ENCODE data around the gene SNX10. TPM values are rescaled to one million over a fixed set of nuclear protein-coding genes. Genes with fewer than 3 reads are reported as not detected.
"Not testable (repeated sequence)": the region's sequence is repeated elsewhere in the genome, so short reads cannot be mapped to it uniquely, and the experiment has no call there.

The SNX10 gene, protein sequence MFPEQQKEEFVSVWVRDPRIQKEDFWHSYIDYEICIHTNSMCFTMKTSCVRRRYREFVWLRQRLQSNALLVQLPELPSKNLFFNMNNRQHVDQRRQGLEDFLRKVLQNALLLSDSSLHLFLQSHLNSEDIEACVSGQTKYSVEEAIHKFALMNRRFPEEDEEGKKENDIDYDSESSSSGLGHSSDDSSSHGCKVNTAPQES
- total RNA-seq (10 to 100 TPM in 2 of 5 experiments, 1 to 10 TPM in 3; 5.0 to 37.0 (median 6.3) TPM), polyA plus RNA-seq (10 to 100 TPM in 1 of 2 donors, 1 to 10 TPM in 1; 7.2 to 11.3 TPM), total RNA-seq (5.1 reads per million, percentile 24 among the genes with 10 or more reads in this experiment)

DNA sequence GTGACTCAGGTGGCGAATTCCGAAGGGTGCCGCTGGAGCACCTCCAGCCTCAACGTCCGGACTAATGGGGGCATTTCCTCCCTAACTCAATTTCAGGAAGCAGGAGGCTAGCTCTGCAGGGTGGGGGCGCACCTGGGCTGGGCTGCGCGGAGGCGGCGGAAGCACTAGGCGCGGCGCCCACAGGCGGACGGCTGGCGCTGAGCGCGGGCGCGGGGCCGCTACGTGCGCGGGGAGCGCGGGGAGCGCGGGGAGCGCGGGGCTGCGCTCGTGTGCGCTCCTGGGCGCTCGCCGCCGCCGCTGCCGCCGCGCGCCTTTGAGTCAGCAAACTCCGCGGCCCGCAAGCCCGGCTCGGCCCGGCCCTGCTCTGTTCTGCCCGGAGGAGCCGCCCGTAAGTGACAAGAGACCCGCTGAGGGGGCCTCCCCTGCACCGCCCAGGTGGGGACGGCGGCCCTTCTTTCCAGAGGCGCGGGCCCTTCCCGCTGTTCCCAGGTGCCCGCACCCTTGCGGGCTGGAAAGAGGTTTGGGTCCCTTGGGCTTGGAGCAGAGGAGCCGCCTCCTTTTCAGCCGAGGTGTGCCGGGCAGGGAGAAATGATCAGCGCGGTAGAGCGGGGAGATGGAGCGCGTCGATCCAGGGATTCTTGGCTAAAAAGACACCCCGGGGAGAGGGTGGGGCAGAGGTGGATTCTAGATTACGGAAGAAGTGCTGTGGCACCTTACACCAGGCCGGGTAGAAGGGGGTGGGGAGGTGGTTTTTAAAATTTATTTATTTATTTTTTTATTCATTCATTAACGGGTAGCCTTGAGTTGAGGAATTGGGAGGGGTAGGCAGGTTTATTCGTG is at the start of gene SNX10:
TSS of gene SNX10 (plus strand) at position 164 of the 840 bp plus-strand sequence. CDS start 54,581 bp downstream, outside the sequence.
- H3K4me3 ChIP-seq (ENCODE audit: low read length): peak within 1 kb of the TSS; percentile 88
- peaks cover 22 to 41% (median 35%) of the 10 kb centered on the region in 7 donors for H3K4me1 Mint-ChIP-seq
- no peaks in the 10 kb centered on the region for H3K27me3 ChIP-seq (ENCODE audit: control insufficient read depth in 2 of 2, insufficient read depth in 2 of 2, low read length in 2 of 2)
- POLR2A ChIA-PET: interaction anchor here (0.6 to 2.3 kb wide), 5 partner anchors 78 to 212 kb away, joined by 3 to 20 read pairs (median 3); partner anchors contain the start of gene CBX3
- peak; percentile 52 to 74 (median 72) for DNase-seq
- ATAC-seq: peak; percentile 90
- H3K4me1 ChIP-seq (ENCODE audit: control insufficient read depth in 2 of 2, insufficient read depth in 2 of 2, low read length in 2 of 2): peaks cover 25 to 30% of the 10 kb centered on the region in 2 donors
- peak within 1 kb of the TSS; percentile 78 to 94 (median 91) for H3K4me3 Mint-ChIP-seq
- CTCF ChIA-PET: interaction anchor here (0.7 to 1.0 kb wide), 3 partner anchors 82 to 95 kb away, joined by 3 to 4 read pairs (median 3); no protein-coding TSS in a partner anchor
- H3K27me3 Mint-ChIP-seq: peaks cover 0 to 13% (median 0%) of the 10 kb centered on the region in 5 donors
- H3K36me3 Mint-ChIP-seq: peaks cover 0 to 17% (median 0%) of the 10 kb centered on the region in 5 donors
- H3K27ac ChIP-seq (ENCODE audit: low read depth, low read length): peak within 1 kb of the TSS; percentile 58
- no peaks in the 10 kb centered on the region for H3K36me3 ChIP-seq (ENCODE audit: control insufficient read depth in 2 of 3, insufficient read depth in 3 of 3, low read length in 3 of 3)
- H3K9me3 ChIP-seq (ENCODE audit: control insufficient read depth in 2 of 3, low read length in 3 of 3): no peaks in the 10 kb centered on the region
- H3K27ac Mint-ChIP-seq: peak within 1 kb of the TSS; percentile 45 to 91 (median 82)
- intact Hi-C loops (cut with micrococcal nuclease): loop anchor here (1.0 to 5.0 kb wide), 10 partner anchors 73 to 1450 kb away; partner anchors contain the start of genes CBX3 (in 2 of the 2), TAX1BP1 (in 2 of the 2) and NFE2L3 (in 1 of the 2)
- H3K9me3 Mint-ChIP-seq: no peaks in the 10 kb centered on the region

DNA sequence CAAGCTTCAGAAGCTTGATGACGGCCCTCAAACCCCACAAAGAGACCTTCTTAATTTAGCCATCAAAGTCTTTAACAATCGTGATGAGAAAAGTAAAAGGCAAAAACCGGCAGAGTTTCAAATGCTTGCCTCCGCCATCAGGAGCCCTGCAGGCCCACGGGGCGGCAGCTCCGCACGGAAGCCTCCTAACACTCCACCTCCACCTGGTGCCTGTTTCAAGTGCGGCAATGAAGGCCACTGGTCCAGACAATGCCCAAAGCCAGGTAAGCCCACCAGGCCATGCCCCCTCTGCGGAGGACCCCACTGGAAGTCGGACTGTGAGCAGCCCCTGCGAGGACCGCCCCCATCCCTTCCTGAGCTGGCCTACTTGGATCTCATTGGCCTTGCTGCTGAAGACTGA is 46.5 kb upstream of the SNX10 start:
- POLR2A ChIA-PET: no interaction called here
- intact Hi-C loops (cut with micrococcal nuclease): no loop called here
- Histone ChIP-seq H3K9me3 (ENCODE audit: control insufficient read depth in 2 of 3, low read length in 3 of 3) (no peaks in the 10 kb centered on the region), H3K36me3 (ENCODE audit: control insufficient read depth in 2 of 3, insufficient read depth in 3 of 3, low read length in 3 of 3) (no peaks in the 10 kb centered on the region), H3K4me1 (ENCODE audit: control insufficient read depth in 2 of 2, insufficient read depth in 2 of 2, low read length in 2 of 2) (no peaks in the 10 kb centered on the region), H3K4me3 (ENCODE audit: low read length) (no peak overlapping the region), H3K27ac (ENCODE audit: low read depth, low read length) (no peak overlapping the region), H3K27me3 (ENCODE audit: control insufficient read depth in 2 of 2, insufficient read depth in 2 of 2, low read length in 2 of 2) (no peaks in the 10 kb centered on the region)
- CTCF ChIA-PET: no interaction called here
- Mint-ChIP-seq H3K4me3 (no peak overlapping the region), H3K4me1 (peaks cover 0 to 2% (median 0%) of the 10 kb centered on the region in 7 donors), H3K9me3 (no peaks in the 10 kb centered on the region), H3K27ac (no peak overlapping the region), H3K36me3 (no peaks in the 10 kb centered on the region), H3K27me3 (peaks cover 0 to 11% (median 0%) of the 10 kb centered on the region in 5 donors)
- ATAC-seq (no peak), DNase-seq (no peak)

- Histone ChIP-seq H3K4me3 (ENCODE audit: low read length) (no peak overlapping the region), H3K9me3 (ENCODE audit: control insufficient read depth in 2 of 3, low read length in 3 of 3) (no peaks in the 10 kb centered on the region), H3K4me1 (ENCODE audit: control insufficient read depth in 2 of 2, insufficient read depth in 2 of 2, low read length in 2 of 2) (no peaks in the 10 kb centered on the region), H3K36me3 (ENCODE audit: control insufficient read depth in 2 of 3, insufficient read depth in 3 of 3, low read length in 3 of 3) (no peaks in the 10 kb centered on the region), H3K27me3 (ENCODE audit: control insufficient read depth in 2 of 2, insufficient read depth in 2 of 2, low read length in 2 of 2) (no peaks in the 10 kb centered on the region), H3K27ac (ENCODE audit: low read depth, low read length) (no peak overlapping the region)
- intact Hi-C loops (cut with micrococcal nuclease): no loop called here
- Mint-ChIP-seq H3K27ac (peak overlapping the region in 2 of 9 donors; percentile 36 to 77), H3K4me3 (no peak overlapping the region), H3K36me3 (peaks cover 0 to 2% (median 0%) of the 10 kb centered on the region in 5 donors), H3K27me3 (peaks cover 0 to 4% (median 0%) of the 10 kb centered on the region in 5 donors), H3K9me3 (no peaks in the 10 kb centered on the region), H3K4me1 (peaks cover 0 to 2% (median 0%) of the 10 kb centered on the region in 7 donors)
- peak in 5 of 9 donors; percentile 5 to 15 (median 11) for DNase-seq
- ATAC-seq: no peak
- ChIA-PET CTCF (no interaction called here), POLR2A (no interaction called here)
Measured at GRCh38 chr7:26250239-26250638, 41.4 kb upstream of the SNX10 start.

GRCh38 chr7:26261866-26262265 is 29.8 kb upstream of the SNX10 start:
- H3K27ac ChIP-seq (ENCODE audit: low read depth, low read length); H3K36me3 Mint-ChIP-seq; H3K4me3 ChIP-seq (ENCODE audit: low read length); ATAC-seq; H3K4me1 ChIP-seq (ENCODE audit: control insufficient read depth in 2 of 2, insufficient read depth in 2 of 2, low read length in 2 of 2); H3K4me3 Mint-ChIP-seq; intact Hi-C loops (cut with micrococcal nuclease); H3K27me3 ChIP-seq (ENCODE audit: control insufficient read depth in 2 of 2, insufficient read depth in 2 of 2, low read length in 2 of 2); H3K27ac Mint-ChIP-seq; H3K9me3 ChIP-seq (ENCODE audit: control insufficient read depth in 2 of 3, low read length in 3 of 3); H3K36me3 ChIP-seq (ENCODE audit: control insufficient read depth in 2 of 3, insufficient read depth in 3 of 3, low read length in 3 of 3); H3K4me1 Mint-ChIP-seq; CTCF ChIA-PET; H3K9me3 Mint-ChIP-seq; POLR2A ChIA-PET; DNase-seq: not testable (repeated sequence)
- H3K27me3 Mint-ChIP-seq: peaks cover 0 to 14% (median 4%) of the 10 kb centered on the region in 5 donors

DNA sequence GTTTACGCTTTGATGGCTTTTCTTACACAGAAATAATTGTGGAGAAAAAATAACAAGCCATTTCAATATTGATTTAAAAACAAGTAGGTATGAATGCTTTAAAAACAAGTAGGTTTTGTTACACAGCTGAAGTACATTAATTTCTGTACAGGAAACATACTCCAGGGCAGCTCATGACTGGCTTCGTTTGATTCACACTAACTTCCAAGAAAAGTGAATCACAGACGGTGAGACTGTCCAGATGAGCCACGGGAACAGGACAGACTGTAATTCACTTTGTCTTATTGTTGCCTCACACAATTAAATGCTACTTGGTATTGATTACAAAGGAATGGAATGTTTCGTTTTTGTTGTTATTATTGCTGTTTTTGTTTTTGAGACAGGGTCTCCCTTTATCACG is 26.6 kb upstream of the SNX10 start:
- H3K4me3 Mint-ChIP-seq: no peak overlapping the region
- ATAC-seq (no peak), DNase-seq (no peak)
- Histone ChIP-seq H3K27ac (ENCODE audit: low read depth, low read length) (no peak overlapping the region), H3K4me3 (ENCODE audit: low read length) (no peak overlapping the region), H3K4me1 (ENCODE audit: control insufficient read depth in 2 of 2, insufficient read depth in 2 of 2, low read length in 2 of 2) (no peaks in the 10 kb centered on the region), H3K27me3 (ENCODE audit: control insufficient read depth in 2 of 2, insufficient read depth in 2 of 2, low read length in 2 of 2) (no peaks in the 10 kb centered on the region), H3K36me3 (ENCODE audit: control insufficient read depth in 2 of 3, insufficient read depth in 3 of 3, low read length in 3 of 3) (no peaks in the 10 kb centered on the region), H3K9me3 (ENCODE audit: control insufficient read depth in 2 of 3, low read length in 3 of 3) (no peaks in the 10 kb centered on the region)
- intact Hi-C loops (cut with micrococcal nuclease): no loop called here
- ChIA-PET POLR2A (no interaction called here), CTCF (no interaction called here)
- H3K9me3 Mint-ChIP-seq: peaks cover 0 to 7% (median 2%) of the 10 kb centered on the region in 11 donors
- peaks cover 0 to 4% (median 0%) of the 10 kb centered on the region in 5 donors for H3K36me3 Mint-ChIP-seq
- peaks cover 0 to 5% (median 0%) of the 10 kb centered on the region in 7 donors for H3K4me1 Mint-ChIP-seq
- H3K27me3 Mint-ChIP-seq: peaks cover 0 to 22% (median 3%) of the 10 kb centered on the region in 5 donors
- H3K27ac Mint-ChIP-seq: peak overlapping the region in 1 of 9 donors; percentile 3

GRCh38 chr7:26265499-26266075 is 26.1 kb upstream of the SNX10 start:
- no peak for ATAC-seq
- DNase-seq: no peak
- ChIA-PET POLR2A (no interaction called here), CTCF (no interaction called here)
- peaks cover 0 to 4% (median 0%) of the 10 kb centered on the region in 5 donors for H3K36me3 Mint-ChIP-seq
- Histone ChIP-seq H3K36me3 (ENCODE audit: control insufficient read depth in 2 of 3, insufficient read depth in 3 of 3, low read length in 3 of 3) (no peaks in the 10 kb centered on the region), H3K4me3 (ENCODE audit: low read length) (no peak overlapping the region), H3K27ac (ENCODE audit: low read depth, low read length) (no peak overlapping the region), H3K9me3 (ENCODE audit: control insufficient read depth in 2 of 3, low read length in 3 of 3) (no peaks in the 10 kb centered on the region), H3K4me1 (ENCODE audit: control insufficient read depth in 2 of 2, insufficient read depth in 2 of 2, low read length in 2 of 2) (no peaks in the 10 kb centered on the region), H3K27me3 (ENCODE audit: control insufficient read depth in 2 of 2, insufficient read depth in 2 of 2, low read length in 2 of 2) (no peaks in the 10 kb centered on the region)
- H3K9me3 Mint-ChIP-seq: peaks cover 0 to 7% (median 2%) of the 10 kb centered on the region in 11 donors
- no peak overlapping the region for H3K4me3 Mint-ChIP-seq
- H3K27ac Mint-ChIP-seq: no peak overlapping the region
- H3K4me1 Mint-ChIP-seq: peaks cover 0 to 5% (median 0%) of the 10 kb centered on the region in 7 donors
- peaks cover 0 to 22% (median 6%) of the 10 kb centered on the region in 5 donors for H3K27me3 Mint-ChIP-seq
- intact Hi-C loops (cut with micrococcal nuclease): no loop called here

Measured in naive thymus-derived CD4-positive, alpha-beta T cell (primary cell).